ENCODE data around the gene SMYD3. TPM values are rescaled to one million over a fixed set of nuclear protein-coding genes. Genes with fewer than 3 reads are reported as not detected.

The SMYD3 gene
- total and polyA plus RNA-seq, 4 donors = 10.5 to 40.1 (median 32.5) TPM

GRCh38 chr1:246051909-246052518 lies 455.1 kb downstream of the SMYD3 start:
- WGBS, 2 donors = 71 to 87% methylated on average over 4 of the region's 4 CpGs
- H3K27me3 ChIP-seq (ENCODE audit: control insufficient read depth in 3 of 3, insufficient read depth in 3 of 3, low read length in 2 of 3) = no peaks in the 10 kb centered on the region
- no peak overlapping the region for H3K27ac ChIP-seq (ENCODE audit: low read depth in 1 of 2, low read length in 1 of 2)
- H3K9me3 ChIP-seq (ENCODE audit: control insufficient read depth in 4 of 4, insufficient read depth in 3 of 4, low read length in 3 of 4) = no peaks in the 10 kb centered on the region
- ATAC-seq (ENCODE audit: insufficient read depth, low FRiP score) = no peak
- no peak overlapping the region for H3K4me3 ChIP-seq
- DNase-seq = peak in 2 of 3 donors; percentile 28 to 48
- H3K9ac ChIP-seq (ENCODE audit: insufficient read depth in 1 of 2, low read length in 2 of 2) = no peak overlapping the region
- no peaks in the 10 kb centered on the region for H3K4me1 ChIP-seq (ENCODE audit: control insufficient read depth in 5 of 5, insufficient read depth in 5 of 5, low read length in 5 of 5)
- no peaks in the 10 kb centered on the region for H3K36me3 ChIP-seq (ENCODE audit: control insufficient read depth in 4 of 4, insufficient read depth in 4 of 4, low read length in 4 of 4)
- TF ChIP-seq CTCF (IDR thresholded peaks at IDR 0.05; ENCODE audit: control extremely low read depth, extremely low read depth) = no peak

- H3K27me3 ChIP-seq (ENCODE audit: control insufficient read depth in 3 of 3, insufficient read depth in 3 of 3, low read length in 2 of 3) = no peaks in the 10 kb centered on the region
- no peaks in the 10 kb centered on the region for H3K9me3 ChIP-seq (ENCODE audit: control insufficient read depth in 4 of 4, insufficient read depth in 3 of 4, low read length in 3 of 4)
- H3K27ac ChIP-seq (ENCODE audit: low read depth in 1 of 2, low read length in 1 of 2) = no peak overlapping the region
- H3K36me3 ChIP-seq (ENCODE audit: control insufficient read depth in 4 of 4, insufficient read depth in 4 of 4, low read length in 4 of 4) = no peaks in the 10 kb centered on the region
- no peak for DNase-seq
- H3K4me1 ChIP-seq (ENCODE audit: control insufficient read depth in 5 of 5, insufficient read depth in 5 of 5, low read length in 5 of 5) = no peaks in the 10 kb centered on the region
- no peak overlapping the region for H3K9ac ChIP-seq (ENCODE audit: insufficient read depth in 1 of 2, low read length in 2 of 2)
- H3K4me3 ChIP-seq = no peak overlapping the region
- TF ChIP-seq CTCF (IDR thresholded peaks at IDR 0.05; ENCODE audit: control extremely low read depth, extremely low read depth) = no peak
- 72 to 73% methylated on average over 5 of the region's 5 CpGs for WGBS, 2 donors
- no peak for ATAC-seq (ENCODE audit: insufficient read depth, low FRiP score)
These were observed 458.4 kb downstream of the SMYD3 start for GRCh38 chr1:246048693-246049092.

GRCh38 chr1:246043556-246043955 lies 463.5 kb downstream of the SMYD3 start:
- Histone ChIP-seq H3K27me3 (ENCODE audit: control insufficient read depth in 3 of 3, insufficient read depth in 3 of 3, low read length in 2 of 3) (no peaks in the 10 kb centered on the region), H3K36me3 (ENCODE audit: control insufficient read depth in 4 of 4, insufficient read depth in 4 of 4, low read length in 4 of 4) (no peaks in the 10 kb centered on the region), H3K9me3 (ENCODE audit: control insufficient read depth in 4 of 4, insufficient read depth in 3 of 4, low read length in 3 of 4) (no peaks in the 10 kb centered on the region), H3K4me1 (ENCODE audit: control insufficient read depth in 5 of 5, insufficient read depth in 5 of 5, low read length in 5 of 5) (no peaks in the 10 kb centered on the region), H3K27ac (ENCODE audit: low read depth in 1 of 2, low read length in 1 of 2) (no peak overlapping the region), H3K4me3 (no peak overlapping the region), H3K9ac (ENCODE audit: insufficient read depth in 1 of 2, low read length in 2 of 2) (no peak overlapping the region)
- ATAC-seq (ENCODE audit: insufficient read depth, low FRiP score) = no peak
- DNase-seq = no peak
- 67 to 70% methylated on average over 5 of the region's 5 CpGs for WGBS, 2 donors
- no peak for TF ChIP-seq CTCF (IDR thresholded peaks at IDR 0.05; ENCODE audit: control extremely low read depth, extremely low read depth)

- ATAC-seq (ENCODE audit: insufficient read depth, low FRiP score) = no peak
- 84 to 89% methylated on average over 5 of the region's 5 CpGs for WGBS, 2 donors
- Histone ChIP-seq H3K4me1 (ENCODE audit: control insufficient read depth in 5 of 5, insufficient read depth in 5 of 5, low read length in 5 of 5) (peaks cover 0 to 1% (median 0%) of the 10 kb centered on the region in 5 donors), H3K9ac (ENCODE audit: insufficient read depth in 1 of 2, low read length in 2 of 2) (no peak overlapping the region), H3K27me3 (ENCODE audit: control insufficient read depth in 3 of 3, insufficient read depth in 3 of 3, low read length in 2 of 3) (no peaks in the 10 kb centered on the region), H3K9me3 (ENCODE audit: control insufficient read depth in 4 of 4, insufficient read depth in 3 of 4, low read length in 3 of 4) (no peaks in the 10 kb centered on the region), H3K27ac (ENCODE audit: low read depth in 1 of 2, low read length in 1 of 2) (no peak overlapping the region), H3K36me3 (ENCODE audit: control insufficient read depth in 4 of 4, insufficient read depth in 4 of 4, low read length in 4 of 4) (no peaks in the 10 kb centered on the region), H3K4me3 (no peak overlapping the region)
- no peak for DNase-seq
- TF ChIP-seq CTCF (IDR thresholded peaks at IDR 0.05; ENCODE audit: control extremely low read depth, extremely low read depth) = no peak
These were observed 465.7 kb downstream of the SMYD3 start for GRCh38 chr1:246041360-246041759.
